Measurements from ENCODE around the gene TDRD7.

TDRD7 gene

GRCh38 chr9:97524424-97524823, 112.5 kb downstream of the TDRD7 start:
- POLR2A ChIA-PET: no interaction called here

GRCh38 chr9:97525451-97525850, 113.6 kb downstream of the TDRD7 start:
- POLR2A ChIA-PET: no interaction called here

More at GRCh38 chr9:97524424-97524823, 112.5 kb downstream of the TDRD7 start:
- DNase-seq (ENCODE audit: extremely low spot score): no peak
- CTCF ChIA-PET: no interaction called here
- TF ChIP-seq PKNOX1 (IDR thresholded peaks at IDR 0.05) (no peak), L3MBTL2 (conservative IDR thresholded peaks at IDR 0.05) (no peak), BHLHE40 (IDR thresholded peaks at IDR 0.05; ENCODE audit: borderline replicate concordance) (no peak), ARNT (IDR thresholded peaks at IDR 0.05) (no peak), FOXM1 (IDR thresholded peaks at IDR 0.05; ENCODE audit: borderline replicate concordance) (no peak), TARDBP (IDR thresholded peaks at IDR 0.05) (no peak)

GRCh38 chr9:97526895-97527575, 115.1 kb downstream of the TDRD7 start:
- ChIA-PET POLR2A (no interaction called here), CTCF (no interaction called here)
- no peak for DNase-seq (ENCODE audit: extremely low spot score)
- TF ChIP-seq FOXM1 (IDR thresholded peaks at IDR 0.05; ENCODE audit: borderline replicate concordance) (no peak), SUZ12 (IDR thresholded peaks at IDR 0.05) (no peak)

More at GRCh38 chr9:97525451-97525850, 113.6 kb downstream of the TDRD7 start:
- TF ChIP-seq FOXM1 (IDR thresholded peaks at IDR 0.05; ENCODE audit: borderline replicate concordance) (no peak), ELF4 (IDR thresholded peaks at IDR 0.05) (no peak), HDGF (IDR thresholded peaks at IDR 0.05; ENCODE audit: borderline replicate concordance) (no peak), L3MBTL2 (conservative IDR thresholded peaks at IDR 0.05) (no peak), FOXA1 (IDR thresholded peaks at IDR 0.05) (no peak), SUZ12 (IDR thresholded peaks at IDR 0.05) (no peak), PKNOX1 (IDR thresholded peaks at IDR 0.05) (no peak), LEF1 (IDR thresholded peaks at IDR 0.05; ENCODE audit: borderline replicate concordance) (no peak), FOXK2 (IDR thresholded peaks at IDR 0.05) (no peak), NFRKB (IDR thresholded peaks at IDR 0.05) (no peak)
- no peak for DNase-seq (ENCODE audit: extremely low spot score)
- CTCF ChIA-PET: interaction anchor here (1.0 kb wide), 1 partner anchor 22 kb away, joined by 3 read pairs; no protein-coding TSS in a partner anchor

GRCh38 chr9:97527626-97528528, 116.0 kb downstream of the TDRD7 start:
- ChIA-PET POLR2A (no interaction called here), CTCF (no interaction called here)
- no peak for DNase-seq (ENCODE audit: extremely low spot score)
- TF ChIP-seq HDGF (IDR thresholded peaks at IDR 0.05; ENCODE audit: borderline replicate concordance) (no peak), LEF1 (IDR thresholded peaks at IDR 0.05; ENCODE audit: borderline replicate concordance) (no peak), ZNF384 (IDR thresholded peaks at IDR 0.05) (no peak), CTBP1 (IDR thresholded peaks at IDR 0.05; ENCODE audit: borderline replicate concordance) (no peak), NFRKB (IDR thresholded peaks at IDR 0.05) (no peak), FOXK2 (IDR thresholded peaks at IDR 0.05) (no peak), SP1 (IDR thresholded peaks at IDR 0.05) (no peak), BHLHE40 (IDR thresholded peaks at IDR 0.05; ENCODE audit: borderline replicate concordance) (no peak), ARNT (IDR thresholded peaks at IDR 0.05) (no peak), PKNOX1 (IDR thresholded peaks at IDR 0.05) (no peak), FOXA1 (IDR thresholded peaks at IDR 0.05) (no peak), ELF4 (IDR thresholded peaks at IDR 0.05) (no peak), L3MBTL2 (conservative IDR thresholded peaks at IDR 0.05) (no peak), SUZ12 (IDR thresholded peaks at IDR 0.05) (no peak), FOXM1 (IDR thresholded peaks at IDR 0.05; ENCODE audit: borderline replicate concordance) (no peak)

GRCh38 chr9:97528529-97529230, 116.8 kb downstream of the TDRD7 start:
- no peak for DNase-seq (ENCODE audit: extremely low spot score)
- ChIA-PET POLR2A (no interaction called here), CTCF (no interaction called here)
- TF ChIP-seq SUZ12 (IDR thresholded peaks at IDR 0.05): no peak
- TF ChIP-seq LEF1 (IDR thresholded peaks at IDR 0.05; ENCODE audit: borderline replicate concordance): no peak
- TF ChIP-seq ARNT (IDR thresholded peaks at IDR 0.05): no peak
- TF ChIP-seq CTBP1 (IDR thresholded peaks at IDR 0.05; ENCODE audit: borderline replicate concordance): no peak
- TF ChIP-seq PKNOX1 (IDR thresholded peaks at IDR 0.05): no peak
- no peak for TF ChIP-seq SP1 (IDR thresholded peaks at IDR 0.05)
- no peak for TF ChIP-seq FOXK2 (IDR thresholded peaks at IDR 0.05)
- no peak for TF ChIP-seq HDGF (IDR thresholded peaks at IDR 0.05; ENCODE audit: borderline replicate concordance)
- TF ChIP-seq ELF4 (IDR thresholded peaks at IDR 0.05): no peak
- no peak for TF ChIP-seq BHLHE40 (IDR thresholded peaks at IDR 0.05; ENCODE audit: borderline replicate concordance)
- no peak for TF ChIP-seq FOXA1 (IDR thresholded peaks at IDR 0.05)
- TF ChIP-seq FOXM1 (IDR thresholded peaks at IDR 0.05; ENCODE audit: borderline replicate concordance): no peak
- no peak for TF ChIP-seq TARDBP (IDR thresholded peaks at IDR 0.05)
- TF ChIP-seq L3MBTL2 (conservative IDR thresholded peaks at IDR 0.05): no peak
